AG09319 (cell line): Measurements from ENCODE around the gene FAM107B.
A peak's percentile ranks its signal among the peaks of the same experiment; 100 is the strongest.

Experiments
- DNase-seq: peaks from one replicate; pipeline ENCODE4 v3.0.0-alpha.2; 2010; ENCODE audit warnings: low read depth; ENCODE audit errors: extremely low read depth
- CTCF ChIP-seq: IDR thresholded peaks from 2 replicates; pipeline ENCODE4 v1.5.1; 2011; ENCODE audit warnings: low read depth, mild to moderate bottlenecking, inconsistent platforms, low read length, moderate library complexity

FAM107B gene

GRCh38 chr10:14654821-14655382, 119.8 kb downstream of the FAM107B start:
- TF ChIP-seq CTCF: no peak
- no peak for DNase-seq

DNA sequence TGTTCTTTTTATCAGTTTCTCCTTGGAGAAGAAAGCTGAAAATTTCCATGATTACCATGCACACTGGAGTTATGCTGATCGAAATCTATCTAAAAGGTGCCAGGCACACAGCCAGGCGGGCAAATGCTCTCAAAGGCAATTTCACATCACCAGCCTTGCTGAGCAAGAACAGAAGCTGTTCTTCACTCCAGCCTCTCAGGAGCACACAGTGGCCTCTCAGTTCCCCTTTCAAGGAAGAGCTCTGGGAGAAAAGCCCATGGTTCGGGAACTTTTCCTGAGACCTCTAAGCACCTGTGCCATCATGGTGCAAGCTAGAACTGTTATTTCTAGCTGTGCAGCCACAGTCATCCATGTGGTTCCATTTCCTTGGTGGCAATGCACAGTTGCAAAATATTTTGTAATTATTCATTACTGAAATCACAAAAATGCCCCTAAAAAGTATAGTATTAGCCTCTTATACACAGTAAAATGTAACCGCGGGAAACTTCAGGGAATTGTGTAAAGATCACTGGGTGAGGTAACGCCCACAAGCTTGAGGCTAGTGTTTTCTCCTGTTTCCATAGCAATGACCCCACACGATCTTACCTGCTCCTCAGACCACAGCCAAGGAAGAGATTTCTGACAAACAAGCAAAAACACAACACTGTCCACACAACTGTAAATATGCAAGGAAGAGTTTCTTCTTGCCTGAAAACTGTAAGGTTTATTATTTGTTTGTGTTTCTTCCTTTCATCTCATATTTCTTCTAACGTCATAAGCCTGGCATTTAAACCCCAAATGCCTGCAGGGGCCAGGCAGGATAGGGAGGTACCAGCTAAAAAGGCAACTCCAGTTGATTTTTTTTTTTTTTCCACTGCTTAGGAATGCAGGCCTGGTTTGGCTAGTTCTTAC, 121.2 kb downstream of the FAM107B start:
- TF ChIP-seq CTCF: no peak
- DNase-seq: peak; percentile 79

DNA sequence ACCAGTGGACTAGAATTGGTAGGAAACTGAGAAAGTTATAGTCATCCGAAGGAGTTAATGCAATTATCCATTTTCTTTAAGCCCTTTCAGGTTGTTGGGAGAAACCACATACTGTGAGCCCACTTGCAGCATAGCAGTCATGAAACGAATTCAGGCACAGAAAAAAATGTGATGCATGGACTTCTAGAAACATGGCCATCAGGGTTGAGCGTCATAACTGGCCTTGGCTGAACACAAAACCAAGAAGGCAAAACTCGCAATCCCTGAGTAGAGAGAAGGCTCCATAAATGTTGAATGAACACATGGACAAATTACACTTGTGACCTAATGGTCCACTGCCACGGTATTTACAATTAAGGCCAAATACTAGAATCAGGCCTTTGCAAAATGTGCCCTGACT, 121.9 kb downstream of the FAM107B start:
- no peak for TF ChIP-seq CTCF
- no peak for DNase-seq

DNA sequence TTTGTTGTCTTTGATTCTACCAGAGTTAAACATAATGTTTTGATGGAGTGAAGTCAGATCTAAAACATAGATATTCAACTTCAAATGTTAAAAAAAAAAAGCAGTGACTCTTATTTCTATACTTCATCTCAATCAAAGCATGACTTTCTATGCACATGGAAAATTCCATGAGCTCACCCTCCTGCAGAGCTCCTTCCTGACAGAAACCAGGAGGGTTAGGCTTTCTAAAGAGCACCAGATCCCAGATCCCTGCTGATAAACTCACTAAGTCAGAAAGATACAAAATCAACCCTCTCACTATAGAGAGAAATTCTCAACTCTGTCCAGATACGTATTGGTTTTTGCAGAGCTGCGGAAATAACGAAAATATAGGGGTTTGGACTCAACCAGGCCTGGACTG, 122.6 kb downstream of the FAM107B start:
- no peak for DNase-seq
- no peak for TF ChIP-seq CTCF

- no peak for TF ChIP-seq CTCF
- DNase-seq: no peak
Observed at GRCh38 chr10:14649739-14650138, 125.0 kb downstream of the FAM107B start.

- no peak for TF ChIP-seq CTCF
- DNase-seq: no peak
Observed at GRCh38 chr10:14648946-14649345, 125.8 kb downstream of the FAM107B start.

DNA sequence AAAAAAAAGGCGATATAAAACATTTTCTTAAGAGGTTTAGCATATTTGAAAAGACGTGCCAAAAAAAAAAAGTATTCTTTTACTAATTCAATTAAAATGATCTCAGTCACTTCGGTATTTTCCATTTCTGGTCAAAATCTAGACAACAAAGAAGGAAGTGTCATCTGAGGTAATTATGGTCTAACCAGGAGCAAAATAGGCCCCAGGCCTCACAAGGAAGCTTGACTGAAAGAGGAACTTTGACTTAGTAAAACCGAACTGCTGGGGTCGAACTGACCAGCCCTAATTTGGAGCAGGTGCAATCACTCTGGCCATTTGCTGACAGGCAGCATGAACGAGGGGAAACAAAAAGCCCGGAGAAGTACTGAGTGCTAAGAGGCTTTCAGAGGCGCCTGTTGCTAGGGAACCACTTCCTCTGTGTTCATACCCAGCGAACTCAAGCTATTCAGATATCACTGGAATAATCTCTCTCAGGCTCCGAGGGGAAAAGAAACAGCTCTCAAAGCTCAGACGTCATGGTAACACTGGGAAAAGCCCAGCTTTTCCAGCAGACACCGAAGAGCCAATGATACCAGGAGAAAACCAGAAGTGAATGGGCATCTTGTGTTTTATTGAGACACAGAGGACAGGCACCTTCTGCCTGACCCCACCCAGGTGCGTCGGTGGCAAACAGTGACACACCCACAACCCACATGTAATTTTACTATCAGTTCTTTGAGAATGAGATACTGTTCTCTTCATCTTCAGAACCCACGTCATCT, 126.5 kb downstream of the FAM107B start:
- TF ChIP-seq CTCF: no peak
- DNase-seq: peak; percentile 25
